Ascending aorta (tissue), 2 donors: ENCODE data around the gene MLF2. TPM values are rescaled to one million over a fixed set of nuclear protein-coding genes. Genes with fewer than 3 reads are reported as not detected.

Source experiments
- DNase-seq, 2 donors: peaks; one replicate each; pipeline ENCODE4 v3.0.0-alpha.2; 2019; ENCODE audit warnings: low spot score in 2 of 2
- H3K27ac ChIP-seq, 2 donors: fragments of 200-600 bp; sonication (generic); one replicate each; pipeline ENCODE4 v1.5.1; 2016 to 2017; ENCODE audit warnings: mild to moderate bottlenecking in 1 of 2
- H3K27me3 ChIP-seq: fragments of 200-600 bp; sonication (generic); one replicate; pipeline ENCODE4 v1.5.1; 2017
- H3K36me3 ChIP-seq, 2 donors: fragments of 200-600 bp; sonication (generic); one replicate each; pipeline ENCODE4 v1.5.1; 2016
- H3K4me1 ChIP-seq, 2 donors: fragments of 200-600 bp; sonication (generic); one replicate each; pipeline ENCODE4 v1.5.1; 2016 to 2017; ENCODE audit warnings: mild to moderate bottlenecking in 1 of 2
- H3K4me3 ChIP-seq, 2 donors: fragments of 200-600 bp; sonication (generic); one replicate each; pipeline ENCODE4 v1.5.1; 2016 to 2017; ENCODE audit warnings: mild to moderate bottlenecking in 1 of 2
- H3K9me3 ChIP-seq, 2 donors: fragments of 200-600 bp; sonication (generic); one replicate each; pipeline ENCODE4 v1.5.1; 2016
- intact Hi-C: fragments of 100-400 bp; cut with DNase I; formaldehyde crosslinking; loops from one replicate; pipeline ENCODE4 v1.15.1; 2023
- total RNA-seq: library from RNA; depleted of rRNA; stranded (reverse); fragments of >200 nt; gene quantifications from one replicate; pipeline ENCODE4 v1.1.0, GENCODE V29; 2016
- TF ChIP-seq, protein P1 (sequence below), 3 experiments: fragments of 200-600 bp in 2 of 3; fragments of 450-650 bp in 1 of 3; sonication (generic) in 2 of 3; IDR thresholded peaks; one replicate each; pipeline ENCODE4 v1.5.1; 2016 to 2019; ENCODE audit warnings: antibody characterized with exemption in 3 of 3, mild to moderate bottlenecking in 1 of 3, moderate library complexity in 1 of 3

Gene MLF2
- total RNA-seq, 1 donor from 2014 or later, result 145 TPM

DNA sequence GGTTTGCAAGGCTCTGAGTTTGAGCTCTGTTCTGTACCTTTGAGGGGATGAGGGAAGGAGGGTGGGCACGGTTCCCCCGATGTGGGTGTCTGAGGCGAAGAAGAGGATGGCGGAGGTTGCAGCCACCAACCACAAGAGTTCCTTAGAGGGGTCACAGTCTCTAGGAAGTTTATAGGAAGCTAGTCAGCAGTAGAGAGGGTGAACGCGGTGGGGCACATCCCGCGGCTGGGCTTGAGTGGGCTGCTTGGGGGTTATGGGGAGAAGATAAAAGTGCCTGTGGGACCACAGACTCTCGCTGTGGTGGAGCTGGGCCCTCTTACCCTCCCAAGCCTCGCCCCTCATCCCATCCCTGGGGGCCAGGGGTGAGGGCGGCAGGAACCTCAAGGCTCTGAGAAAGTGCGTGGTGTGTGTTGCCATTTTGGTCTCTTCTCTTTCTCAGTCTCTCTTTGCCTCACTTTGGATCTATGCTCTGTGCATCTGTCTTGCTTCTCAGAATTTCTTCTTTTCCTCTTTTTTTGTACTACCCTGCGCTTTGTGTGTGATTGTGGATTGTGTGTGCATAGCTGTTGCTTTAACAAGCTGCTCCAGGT, 39.1 kb upstream of the MLF2 start:
- Histone ChIP-seq H3K4me1 (no peaks in the 10 kb centered on the region), H3K36me3 (no peaks in the 10 kb centered on the region), H3K4me3 (peak overlapping the region in 1 of 2 donors; percentile 30), H3K27me3 (no peaks in the 10 kb centered on the region), H3K9me3 (no peaks in the 10 kb centered on the region), H3K27ac (no peak overlapping the region)
- DNase-seq, result no peak
- TF ChIP-seq, protein P1, sequence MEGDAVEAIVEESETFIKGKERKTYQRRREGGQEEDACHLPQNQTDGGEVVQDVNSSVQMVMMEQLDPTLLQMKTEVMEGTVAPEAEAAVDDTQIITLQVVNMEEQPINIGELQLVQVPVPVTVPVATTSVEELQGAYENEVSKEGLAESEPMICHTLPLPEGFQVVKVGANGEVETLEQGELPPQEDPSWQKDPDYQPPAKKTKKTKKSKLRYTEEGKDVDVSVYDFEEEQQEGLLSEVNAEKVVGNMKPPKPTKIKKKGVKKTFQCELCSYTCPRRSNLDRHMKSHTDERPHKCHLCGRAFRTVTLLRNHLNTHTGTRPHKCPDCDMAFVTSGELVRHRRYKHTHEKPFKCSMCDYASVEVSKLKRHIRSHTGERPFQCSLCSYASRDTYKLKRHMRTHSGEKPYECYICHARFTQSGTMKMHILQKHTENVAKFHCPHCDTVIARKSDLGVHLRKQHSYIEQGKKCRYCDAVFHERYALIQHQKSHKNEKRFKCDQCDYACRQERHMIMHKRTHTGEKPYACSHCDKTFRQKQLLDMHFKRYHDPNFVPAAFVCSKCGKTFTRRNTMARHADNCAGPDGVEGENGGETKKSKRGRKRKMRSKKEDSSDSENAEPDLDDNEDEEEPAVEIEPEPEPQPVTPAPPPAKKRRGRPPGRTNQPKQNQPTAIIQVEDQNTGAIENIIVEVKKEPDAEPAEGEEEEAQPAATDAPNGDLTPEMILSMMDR (IDR thresholded peaks at IDR 0.05), result no peak
- intact Hi-C loops, result no loop called here

DNA sequence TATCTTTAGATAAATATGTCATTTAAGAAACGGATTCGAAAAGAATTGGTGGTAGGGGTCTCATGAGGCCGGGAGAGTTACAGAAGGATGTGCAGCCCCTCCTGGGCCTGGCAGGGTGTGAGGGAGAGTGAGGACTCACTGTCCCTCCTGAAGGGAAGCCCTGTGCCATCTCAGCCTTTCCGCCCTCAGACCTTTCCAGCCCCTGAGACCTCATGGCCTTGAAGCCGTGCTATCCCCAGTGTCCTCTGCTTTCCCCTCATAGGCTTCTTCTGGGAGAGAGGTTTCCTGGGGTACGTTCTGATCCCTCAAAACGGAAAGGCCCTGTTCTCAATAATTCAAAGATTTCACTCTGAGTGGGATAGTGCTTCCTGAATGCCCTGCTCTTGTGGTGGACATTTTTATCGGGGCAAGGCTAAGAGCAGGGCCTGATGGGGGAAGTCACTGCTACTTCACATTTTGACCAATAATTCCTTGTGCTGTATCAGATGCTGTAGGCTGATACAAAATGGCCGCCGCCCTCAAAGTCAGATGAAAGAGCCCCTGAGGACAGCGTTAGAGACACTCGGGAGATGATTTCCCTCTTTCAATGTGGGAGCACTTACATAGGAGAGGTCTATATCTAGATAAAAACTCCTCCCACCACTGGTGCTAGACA, 37.7 kb upstream of the MLF2 start:
- TF ChIP-seq, protein P1 (IDR thresholded peaks at IDR 0.05), result no peak
- Histone ChIP-seq H3K9me3 (no peaks in the 10 kb centered on the region), H3K27me3 (no peaks in the 10 kb centered on the region), H3K4me1 (no peaks in the 10 kb centered on the region), H3K4me3 (peak overlapping the region in 1 of 2 donors; percentile 42), H3K27ac (no peak overlapping the region), H3K36me3 (no peaks in the 10 kb centered on the region)
- intact Hi-C loops, result no loop called here
- no peak for DNase-seq

DNA sequence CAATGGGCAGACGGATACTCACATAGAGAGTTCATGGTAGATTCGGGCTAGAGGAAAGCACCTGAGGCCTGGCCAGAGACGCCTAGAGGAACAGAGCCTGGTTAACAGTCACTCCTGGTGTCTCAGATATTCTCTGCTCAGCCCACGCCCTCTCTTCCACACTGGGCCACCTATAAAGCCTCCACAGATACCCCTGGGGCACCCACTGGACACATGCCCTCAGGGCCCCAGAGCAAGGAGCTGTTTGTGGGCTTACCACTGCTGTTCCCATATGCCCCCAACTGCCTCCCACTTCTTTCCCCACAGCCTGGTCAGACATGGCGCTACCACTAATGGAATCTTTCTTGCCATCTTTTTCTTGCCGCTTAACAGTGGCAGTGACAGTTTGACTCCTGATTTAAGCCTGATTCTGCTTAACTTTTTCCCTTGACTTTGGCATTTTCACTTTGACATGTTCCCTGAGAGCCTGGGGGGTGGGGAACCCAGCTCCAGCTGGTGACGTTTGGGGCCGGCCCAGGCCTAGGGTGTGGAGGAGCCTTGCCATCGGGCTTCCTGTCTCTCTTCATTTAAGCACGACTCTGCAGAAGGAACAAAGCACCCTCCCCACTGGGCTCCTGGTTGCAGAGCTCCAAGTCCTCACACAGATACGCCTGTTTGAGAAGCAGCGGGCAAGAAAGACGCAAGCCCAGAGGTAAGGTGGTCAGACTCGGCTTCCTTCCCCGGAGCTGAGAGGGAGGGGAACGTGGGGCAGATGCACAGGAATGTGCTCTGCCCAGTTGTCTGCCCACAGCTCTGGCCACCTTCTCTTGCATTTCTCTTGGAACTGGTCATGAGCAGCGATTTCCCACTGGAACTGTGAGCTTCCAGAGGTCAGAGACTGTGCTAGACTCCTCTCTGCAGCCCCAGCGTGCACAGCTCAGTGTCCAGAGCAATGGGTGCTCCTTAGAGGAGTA, 36.3 kb upstream of the MLF2 start, which contains the start of gene CD4:
Gene CD4, plus strand, starts transcription at position 557 of the 953 bp plus-strand sequence. CDS start 10,611 bp downstream, outside the sequence.
- no peaks in the 10 kb centered on the region for H3K36me3 ChIP-seq
- no peaks in the 10 kb centered on the region for H3K4me1 ChIP-seq
- no peaks in the 10 kb centered on the region for H3K27me3 ChIP-seq
- TF ChIP-seq, protein P1 (IDR thresholded peaks at IDR 0.05), result no peak
- intact Hi-C loops, result no loop called here
- H3K9me3 ChIP-seq, result no peaks in the 10 kb centered on the region
- DNase-seq, result peak; percentile 51 to 77
- H3K4me3 ChIP-seq, result peak within 1 kb of the TSS in 1 of 2 donors; percentile 42
- H3K27ac ChIP-seq, result peak within 1 kb of the TSS in 1 of 2 donors; percentile 47

DNA sequence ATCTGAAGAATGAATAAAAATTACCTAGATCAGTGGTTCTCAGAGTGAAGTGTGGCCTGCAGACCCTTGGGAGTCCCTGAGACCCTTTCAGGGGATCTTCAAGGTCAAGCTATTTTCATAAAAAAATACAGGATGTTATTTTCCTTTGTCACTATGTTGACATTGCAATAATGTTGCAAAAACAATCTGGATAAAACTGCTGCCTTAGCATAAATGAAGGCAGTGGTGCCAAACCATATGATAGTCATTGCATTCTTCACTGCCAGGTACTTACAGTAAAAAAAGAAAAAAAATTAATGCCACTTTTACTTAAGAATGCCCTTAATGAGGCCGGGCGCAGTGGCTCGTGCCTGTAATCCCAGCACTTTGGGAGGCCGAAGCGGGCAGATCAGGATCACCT, 34.4 kb upstream of the MLF2 start:
- Histone ChIP-seq H3K27ac (no peak overlapping the region), H3K36me3 (no peaks in the 10 kb centered on the region), H3K4me3 (no peak overlapping the region), H3K9me3 (no peaks in the 10 kb centered on the region), H3K4me1 (no peaks in the 10 kb centered on the region), H3K27me3 (no peaks in the 10 kb centered on the region)
- TF ChIP-seq, protein P1 (IDR thresholded peaks at IDR 0.05), result no peak
- intact Hi-C loops, result no loop called here
- DNase-seq, result no peak

DNA sequence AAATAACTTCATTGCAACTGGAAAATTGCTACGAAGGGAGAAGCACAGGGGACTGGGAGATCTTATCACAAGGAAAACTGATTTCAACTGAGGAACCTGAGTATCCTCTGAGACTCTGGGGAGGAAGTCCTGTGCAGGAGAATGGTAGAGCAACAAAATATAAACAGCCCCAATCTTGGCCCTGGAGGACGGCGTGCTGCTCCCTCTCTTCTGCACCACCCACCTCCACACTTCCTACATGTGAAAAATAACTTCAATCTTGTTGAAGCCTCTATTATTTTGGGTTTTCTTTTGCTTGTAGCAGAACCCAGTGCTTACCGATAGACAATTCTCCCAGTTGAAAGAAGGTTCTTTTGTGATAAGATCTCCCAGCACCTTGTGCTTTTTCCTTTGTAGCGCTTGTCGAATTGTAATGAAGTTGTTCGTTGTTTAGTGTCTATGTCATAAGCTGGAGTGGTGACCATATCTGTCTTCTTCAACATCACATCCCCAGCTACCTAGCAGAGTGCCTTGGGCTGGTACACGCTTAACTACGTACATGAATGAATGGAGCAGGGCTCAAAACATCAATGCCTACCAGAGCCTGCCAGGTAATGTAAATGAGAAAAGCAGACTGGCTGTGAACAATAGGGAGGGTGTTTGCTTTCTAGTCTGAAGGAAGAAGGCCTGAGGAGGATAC, 33.6 kb upstream of the MLF2 start:
- intact Hi-C loops, result no loop called here

More for the DNA sequence above, 33.6 kb upstream of the MLF2 start:
- H3K36me3 ChIP-seq, result no peaks in the 10 kb centered on the region
- H3K9me3 ChIP-seq, result no peaks in the 10 kb centered on the region
- no peaks in the 10 kb centered on the region for H3K27me3 ChIP-seq
- TF ChIP-seq, protein P1 (IDR thresholded peaks at IDR 0.05), result no peak
- DNase-seq, result no peak
- no peaks in the 10 kb centered on the region for H3K4me1 ChIP-seq
- no peak overlapping the region for H3K4me3 ChIP-seq
- no peak overlapping the region for H3K27ac ChIP-seq
